Liver (tissue), 9 donors: ENCODE results near the gene MYL12B. TPM values are rescaled to one million over a fixed set of nuclear protein-coding genes. Genes with fewer than 3 reads are reported as not detected.

Experiments used
- DNase-seq: peaks from one replicate; pipeline ENCODE4 v3.0.0-alpha.2; 2017; ENCODE audit warnings: low spot score
- H3K27ac ChIP-seq, 2 donors: one replicate each; pipeline ENCODE4 v1.7.0; 2013; ENCODE audit warnings: inconsistent platforms in 2 of 2, low read length in 2 of 2, control low read depth in 1 of 2, low read depth in 1 of 2, mild to moderate bottlenecking in 1 of 2
- H3K27me3 ChIP-seq, 4 donors: one replicate each; pipeline versions ENCODE4 v1.6.1 to v1.7.0; 2013; ENCODE audit warnings: low read length in 3 of 4, inconsistent platforms in 1 of 4, mild to moderate bottlenecking in 1 of 4, moderate library complexity in 1 of 4; ENCODE audit not compliant: control insufficient read depth in 4 of 4, insufficient read depth in 4 of 4
- H3K36me3 ChIP-seq, 4 donors: one replicate each; pipeline versions ENCODE4 v1.6.1 to v1.7.0; 2013; ENCODE audit warnings: low read length in 3 of 4, mild to moderate bottlenecking in 3 of 4, low read depth in 1 of 4, moderate library complexity in 1 of 4; ENCODE audit not compliant: control insufficient read depth in 4 of 4, insufficient read depth in 3 of 4
- H3K4me1 ChIP-seq, 4 donors: one replicate each; pipeline versions ENCODE4 v1.6.1 to v1.7.0; 2013; ENCODE audit warnings: low read length in 3 of 4, mild to moderate bottlenecking in 3 of 4, moderate library complexity in 1 of 4; ENCODE audit not compliant: control insufficient read depth in 4 of 4, insufficient read depth in 4 of 4
- H3K4me3 ChIP-seq, 3 donors: one replicate each; pipeline versions ENCODE4 v1.6.1 to v1.7.0; 2013; ENCODE audit warnings: low read length in 3 of 3, control low read depth in 1 of 3, low read depth in 1 of 3, mild to moderate bottlenecking in 1 of 3
- H3K9ac ChIP-seq, 2 donors: one replicate each; pipeline ENCODE4 v1.7.0; 2013; ENCODE audit warnings: low read length in 2 of 2, mild to moderate bottlenecking in 2 of 2, moderate library complexity in 2 of 2, control low read depth in 1 of 2, low read depth in 1 of 2
- H3K9me3 ChIP-seq, 4 donors: one replicate each; pipeline versions ENCODE4 v1.6.1 to v1.7.0; 2013; ENCODE audit warnings: low read length in 3 of 4; ENCODE audit not compliant: control insufficient read depth in 4 of 4
- EGR1 ChIP-seq, 2 donors: IDR thresholded peaks; 2 replicates each; pipeline ENCODE4 v1.6.1; 2016 to 2018; ENCODE audit warnings: antibody characterized with exemption in 2 of 2, low read depth in 2 of 2
- FOXA2 ChIP-seq: IDR thresholded peaks from 2 replicates; pipeline ENCODE4 v1.6.1; 2016; ENCODE audit warnings: antibody characterized with exemption
- HNF4G ChIP-seq: IDR thresholded peaks from 2 replicates; pipeline ENCODE4 v1.6.1; 2016; ENCODE audit warnings: antibody characterized with exemption
- REST ChIP-seq: IDR thresholded peaks from 2 replicates; pipeline ENCODE4 v1.6.1; 2016; ENCODE audit warnings: antibody characterized with exemption, mild to moderate bottlenecking
- RXRA ChIP-seq, 2 donors: IDR thresholded peaks; 2 replicates each; pipeline ENCODE4 v1.6.1; 2017 to 2018; ENCODE audit warnings: antibody characterized with exemption in 2 of 2, mild to moderate bottlenecking in 1 of 2
- TAF1 ChIP-seq: conservative IDR thresholded peaks from 2 replicates; pipeline ENCODE4 v1.6.1; 2016; ENCODE audit warnings: antibody characterized with exemption, mild to moderate bottlenecking
- WGBS: extraction: QIAGEN DNeasy Blood & Tissue Kit; methylation state at CpG from one replicate; pipeline ENCODE4 v1.1.7; 2013; 5-methylcytosine and 5-hydroxymethylcytosine counted together
- polyA plus RNA-seq, 2 donors: library from polyadenylated mRNA; stranded (reverse) in 1 of 2; unstranded in 1 of 2; fragments of 200-250 nt in 1 of 2; fragments of >200 nt in 1 of 2; fragmentation: Nextera tagmentation in 1 of 2; extraction: Ambion mirVana in 1 of 2; gene quantifications; one replicate each; pipeline versions ENCODE4 v1.2.1 to v1.2.3, GENCODE V29; 2013 to 2015
- total RNA-seq, 2 donors: library from RNA; depleted of rRNA; stranded (reverse); fragments of >200 nt; gene quantifications; one replicate each; pipeline ENCODE4 v1.2.3, GENCODE V29; 2014
- TF ChIP-seq, protein P1 (sequence below): IDR thresholded peaks from 2 replicates; pipeline ENCODE4 v1.6.1; 2016; ENCODE audit warnings: antibody characterized with exemption
- TF ChIP-seq, protein P2 (sequence below): fragments of 150-350 bp; IDR thresholded peaks from 2 replicates; pipeline ENCODE4 v1.5.1; 2017; ENCODE audit warnings: improper control_type of control experiment, low read depth, low read length; ENCODE audit not compliant: missing input control
- donor health status: healthy.
- donor health status: healthy.
- donor health status: healthy.
- donor health status: healthy.
- donor health status: healthy.

The MYL12B gene
- total and polyA plus RNA-seq, 4 donors, result 106 to 303 (median 155) TPM

GRCh38 chr18:3321133-3321812, 59.3 kb downstream of the MYL12B start:
- TF ChIP-seq, protein P1, sequence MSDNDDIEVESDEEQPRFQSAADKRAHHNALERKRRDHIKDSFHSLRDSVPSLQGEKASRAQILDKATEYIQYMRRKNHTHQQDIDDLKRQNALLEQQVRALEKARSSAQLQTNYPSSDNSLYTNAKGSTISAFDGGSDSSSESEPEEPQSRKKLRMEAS, result no peak
- TF ChIP-seq RXRA (IDR thresholded peaks at IDR 0.05) (no peak), HNF4G (no peak)
- no peaks in the 10 kb centered on the region for H3K9me3 ChIP-seq
- H3K4me1 ChIP-seq, result no peaks in the 10 kb centered on the region
- H3K9ac ChIP-seq, result no peak overlapping the region
- no peaks in the 10 kb centered on the region for H3K27me3 ChIP-seq
- no peak overlapping the region for H3K27ac ChIP-seq
- H3K36me3 ChIP-seq, result no peaks in the 10 kb centered on the region
- no peak for DNase-seq
- no peak overlapping the region for H3K4me3 ChIP-seq
- 94% methylated on average over 3 of the region's 3 CpGs for WGBS

DNA sequence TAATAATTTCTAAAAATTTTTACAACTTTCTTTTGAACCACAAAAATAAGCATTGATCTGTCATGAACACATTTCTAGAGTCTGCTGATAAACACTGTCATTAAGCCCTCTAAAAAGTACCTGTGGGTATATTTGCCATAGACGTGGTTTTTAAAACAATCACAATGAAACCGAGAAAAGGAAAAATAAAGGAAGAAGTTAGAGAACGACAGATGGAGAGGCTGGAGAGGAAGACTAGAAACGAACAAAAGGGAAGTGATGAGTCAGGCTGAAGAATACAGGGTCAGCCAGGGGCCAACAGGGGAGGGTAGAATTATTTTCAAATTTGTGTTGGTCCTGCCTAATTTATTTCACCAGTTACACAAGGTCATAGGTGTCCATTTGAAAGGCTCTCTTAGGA, 62.0 kb downstream of the MYL12B start:
- no peak overlapping the region for H3K27ac ChIP-seq
- DNase-seq, result no peak
- TF ChIP-seq REST (no peak), FOXA2 (no peak), EGR1 (IDR thresholded peaks at IDR 0.05; ENCODE audit: low read depth in 2 of 2) (no peak), RXRA (IDR thresholded peaks at IDR 0.05) (no peak), TAF1 (no peak)
- TF ChIP-seq, protein P2, sequence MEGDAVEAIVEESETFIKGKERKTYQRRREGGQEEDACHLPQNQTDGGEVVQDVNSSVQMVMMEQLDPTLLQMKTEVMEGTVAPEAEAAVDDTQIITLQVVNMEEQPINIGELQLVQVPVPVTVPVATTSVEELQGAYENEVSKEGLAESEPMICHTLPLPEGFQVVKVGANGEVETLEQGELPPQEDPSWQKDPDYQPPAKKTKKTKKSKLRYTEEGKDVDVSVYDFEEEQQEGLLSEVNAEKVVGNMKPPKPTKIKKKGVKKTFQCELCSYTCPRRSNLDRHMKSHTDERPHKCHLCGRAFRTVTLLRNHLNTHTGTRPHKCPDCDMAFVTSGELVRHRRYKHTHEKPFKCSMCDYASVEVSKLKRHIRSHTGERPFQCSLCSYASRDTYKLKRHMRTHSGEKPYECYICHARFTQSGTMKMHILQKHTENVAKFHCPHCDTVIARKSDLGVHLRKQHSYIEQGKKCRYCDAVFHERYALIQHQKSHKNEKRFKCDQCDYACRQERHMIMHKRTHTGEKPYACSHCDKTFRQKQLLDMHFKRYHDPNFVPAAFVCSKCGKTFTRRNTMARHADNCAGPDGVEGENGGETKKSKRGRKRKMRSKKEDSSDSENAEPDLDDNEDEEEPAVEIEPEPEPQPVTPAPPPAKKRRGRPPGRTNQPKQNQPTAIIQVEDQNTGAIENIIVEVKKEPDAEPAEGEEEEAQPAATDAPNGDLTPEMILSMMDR, result no peak
- H3K36me3 ChIP-seq, result no peaks in the 10 kb centered on the region
- H3K9ac ChIP-seq, result no peak overlapping the region
- H3K27me3 ChIP-seq, result no peaks in the 10 kb centered on the region
- no peaks in the 10 kb centered on the region for H3K4me1 ChIP-seq
- 60% methylated on average over 4 of the region's 4 CpGs for WGBS
- H3K9me3 ChIP-seq, result no peaks in the 10 kb centered on the region
- H3K4me3 ChIP-seq, result no peak overlapping the region

Other genes with a start within 250 kb of the MYL12B start
- 100 to 1,000 TPM; 142 to 284 TPM for gene LPIN2, start 249.0 kb upstream of the MYL12B start, total RNA-seq
- gene LPIN2, start 249.0 kb upstream of the MYL12B start, polyA plus RNA-seq, result 10 to 100 TPM; 58.6 to 63.3 TPM
- 10 to 100 TPM; 10.1 to 48.4 TPM for gene MYOM1, start 42.2 kb upstream of the MYL12B start, total RNA-seq
- gene MYOM1, start 42.2 kb upstream of the MYL12B start, polyA plus RNA-seq, result 10 to 100 TPM; 21.1 to 21.6 TPM
- 100 to 1,000 TPM; 158 to 178 TPM for gene MYL12A, start 14.3 kb upstream of the MYL12B start, total RNA-seq
- gene MYL12A, start 14.3 kb upstream of the MYL12B start, polyA plus RNA-seq, result 100 to 1,000 TPM; 181 to 314 TPM
- 10 to 100 TPM; 22.9 to 26.4 TPM for gene TGIF1, start 188.0 kb downstream of the MYL12B start, total RNA-seq
- gene TGIF1, start 188.0 kb downstream of the MYL12B start, polyA plus RNA-seq, result 10 to 100 TPM; 13.1 to 14.0 TPM